Measurements from ENCODE around the gene ZNF785. TPM values are rescaled to one million over a fixed set of nuclear protein-coding genes. Genes with fewer than 3 reads are reported as not detected.

The ZNF785 gene
- total RNA-seq, 1 experiment from 2014 or later, result 18.8 TPM

GRCh38 chr16:30533748-30534367 lies 51.6 kb downstream of the ZNF785 start:
- Histone ChIP-seq H4K8ac (replicated peaks; ENCODE audit: insufficient read length, low read depth, low read length) (no peak overlapping the region), H2BK20ac (ENCODE audit: low read depth, low read length, poor library complexity, severe bottlenecking) (no peak overlapping the region), H3T11ph (ENCODE audit: low read length) (no peak overlapping the region), H3K18ac (ENCODE audit: insufficient read length, low read depth, low read length) (peak overlapping the region; percentile 51), H2AK5ac (ENCODE audit: insufficient read length, low read length) (no peak overlapping the region), H2BK120ac (ENCODE audit: low read depth, low read length, poor library complexity, severe bottlenecking) (no peak overlapping the region), H3K56ac (ENCODE audit: insufficient read length, low read depth, low read length) (no peak overlapping the region), H4K91ac (ENCODE audit: insufficient read length, low read depth, low read length) (no peak overlapping the region), H3K4ac (ENCODE audit: low read depth, low read length) (no peak overlapping the region), H3K9ac (ENCODE audit: extremely low read depth, insufficient read length, low read length) (peak overlapping the region; percentile 56), H2AFZ (ENCODE audit: low read length) (no peak overlapping the region), H2BK15ac (ENCODE audit: low read depth, low read length) (no peak overlapping the region), H3K79me2 (ENCODE audit: insufficient read depth, low read length) (no peaks in the 10 kb centered on the region), H3K4me1 (ENCODE audit: insufficient read depth, low read length) (no peaks in the 10 kb centered on the region; the same call in 1 of the 2 replicates), H3K4me2 (ENCODE audit: insufficient read depth, insufficient read length, low read length) (peak overlapping the region; percentile 61), H4K5ac (ENCODE audit: insufficient read length, low read depth, low read length) (no peak overlapping the region), H2BK12ac (ENCODE audit: insufficient read length, low read depth, low read length) (no peak overlapping the region), H3K23me2 (ENCODE audit: insufficient read length, low read depth, low read length, poor library complexity, severe bottlenecking) (peaks cover 23% of the 10 kb centered on the region), H3K79me1 (ENCODE audit: insufficient read depth, low read depth, low read length, poor library complexity, severe bottlenecking) (no peaks in the 10 kb centered on the region), H3K27ac (ENCODE audit: insufficient read length, low read depth, low read length) (no peak overlapping the region), H4K20me1 (ENCODE audit: control insufficient read depth, insufficient read depth, insufficient read length) (no peaks in the 10 kb centered on the region), H3K14ac (ENCODE audit: insufficient read depth, low read length) (peak overlapping the region; percentile 44; the same call in 1 of the 2 replicates), H3K9me3 (ENCODE audit: control insufficient read depth, low read depth, low read length) (no peaks in the 10 kb centered on the region), H3K27me3 (ENCODE audit: insufficient read depth, low read length) (no peaks in the 10 kb centered on the region), H3K23ac (ENCODE audit: insufficient read length, low read depth, low read length) (no peak overlapping the region), H2BK5ac (ENCODE audit: insufficient read length, low read length) (no peak overlapping the region)
- H3K4me1 Mint-ChIP-seq, result peaks cover 25 to 27% of the 10 kb centered on the region in 2 experiments
- TF ChIP-seq CTCF (conservative IDR thresholded peaks at IDR 0.05), result no peak
- no peaks in the 10 kb centered on the region; a peak in 1 of 5 replicates for H3K9me3 Mint-ChIP-seq
- no CpG with 5 or more reads among the region's 29 CpGs for WGBS (ENCODE audit: extremely low coverage, insufficient read length, low lambda C conversion rate)
- H3K4me3 Mint-ChIP-seq, result peak overlapping the region; percentile 77 to 89
- DNase-seq, result no peak
- peaks cover 15 to 29% (median 19%) of the 10 kb centered on the region in 3 experiments for H3K36me3 Mint-ChIP-seq (ENCODE audit: insufficient read depth in 1 of 3, low read depth in 3 of 3)
- H3K27me3 Mint-ChIP-seq (ENCODE audit: low read depth), result no peaks in the 10 kb centered on the region
- no peak overlapping the region for H3K27ac Mint-ChIP-seq
